Stimulated activated naive CD4-positive, alpha-beta T cell (primary cell): ENCODE measurements around the gene CNNM2.
A peak's percentile ranks its signal among the peaks of the same experiment; 100 is the strongest.
"Not testable (repeated sequence)": the region's sequence is repeated elsewhere in the genome, so short reads cannot be mapped to it uniquely, and the experiment has no call there.

Experiments
- DNase-seq, 6 experiments: peaks; one replicate each; lab custom pipeline; 2025; lab: John Stamatoyannopoulos, UW

The CNNM2 gene

GRCh38 chr10:102967123-102967522 is 49.0 kb downstream of the CNNM2 start:
- DNase-seq, result no peak

DNA sequence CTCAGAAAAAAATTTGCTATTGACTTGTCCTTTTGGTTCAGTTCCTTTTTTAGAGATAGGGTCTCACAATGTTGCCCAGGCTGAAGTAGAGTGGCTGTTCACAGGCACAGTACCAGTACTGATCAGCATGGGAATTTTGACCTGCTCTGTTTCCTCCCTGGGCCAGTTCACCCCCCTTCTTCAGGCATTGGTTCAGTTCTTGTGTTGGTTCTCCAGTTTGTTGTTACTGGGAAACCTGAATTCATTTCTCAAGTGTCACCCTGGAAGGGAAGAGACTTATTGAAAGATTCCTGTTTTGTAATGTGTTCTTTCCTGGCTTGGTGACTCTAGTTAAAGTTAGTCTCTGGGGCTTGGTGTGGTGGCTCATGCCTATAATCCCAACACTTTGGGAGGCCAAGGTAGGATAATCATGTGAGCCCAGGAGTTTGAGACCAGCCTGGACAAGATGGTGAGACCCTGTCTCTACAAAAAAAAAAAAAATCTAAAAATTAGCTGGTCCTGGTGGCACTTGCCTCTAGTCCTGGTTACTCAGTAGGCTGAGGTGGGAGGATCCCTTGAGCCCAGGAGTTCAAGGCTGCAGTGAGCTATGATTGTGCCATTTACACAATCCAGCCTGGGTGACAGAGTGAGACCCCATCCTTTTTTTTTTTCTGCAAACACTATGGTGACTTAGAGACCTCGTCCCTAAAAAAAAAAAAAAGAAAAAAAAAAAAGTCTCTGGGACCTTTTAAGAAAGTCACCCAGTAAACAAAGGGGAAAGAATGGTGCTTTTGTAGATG is 52.7 kb downstream of the CNNM2 start:
- no peak for DNase-seq

DNA sequence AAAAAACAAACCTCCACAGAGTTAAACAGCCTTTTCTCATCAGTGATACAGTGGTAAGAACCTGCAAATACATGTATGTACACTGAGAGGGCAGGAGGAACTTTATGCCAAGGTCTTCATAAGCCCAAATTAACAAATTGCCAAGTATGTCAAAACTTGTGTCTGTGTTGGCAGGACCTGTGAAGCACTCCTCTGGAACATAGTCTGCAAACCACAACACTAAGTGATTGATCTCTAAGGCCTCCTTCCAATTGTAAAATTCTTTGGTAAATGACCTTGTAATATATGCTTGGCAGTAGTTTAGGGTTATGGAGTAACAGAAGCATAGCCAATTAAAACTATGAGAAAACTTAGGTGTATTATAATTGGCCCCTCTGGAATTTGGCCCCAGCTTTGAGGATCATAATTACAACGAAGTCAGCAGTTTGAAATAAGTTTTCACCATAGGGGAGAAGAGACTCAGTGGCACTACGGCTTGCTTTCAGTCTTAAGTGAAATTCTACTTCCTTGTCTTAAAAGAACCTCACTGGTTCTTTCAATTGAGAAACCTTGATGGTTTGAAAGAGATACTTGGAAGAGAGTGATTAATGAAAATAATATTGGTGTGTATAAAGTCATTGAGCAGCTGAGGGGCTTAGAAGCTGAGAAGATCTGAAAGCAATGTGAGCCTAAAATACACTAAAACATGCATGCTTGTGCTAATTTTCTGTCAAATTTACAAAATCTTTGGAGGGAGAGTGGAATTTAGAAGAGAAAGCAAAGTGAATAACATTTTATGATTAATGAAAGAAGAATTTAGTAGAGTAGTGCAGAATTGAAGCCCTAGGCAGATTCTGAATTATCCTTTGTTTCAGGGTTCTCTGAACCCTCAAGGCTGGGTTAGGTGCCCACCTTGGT is 57.6 kb downstream of the CNNM2 start:
- no peak for DNase-seq

DNA sequence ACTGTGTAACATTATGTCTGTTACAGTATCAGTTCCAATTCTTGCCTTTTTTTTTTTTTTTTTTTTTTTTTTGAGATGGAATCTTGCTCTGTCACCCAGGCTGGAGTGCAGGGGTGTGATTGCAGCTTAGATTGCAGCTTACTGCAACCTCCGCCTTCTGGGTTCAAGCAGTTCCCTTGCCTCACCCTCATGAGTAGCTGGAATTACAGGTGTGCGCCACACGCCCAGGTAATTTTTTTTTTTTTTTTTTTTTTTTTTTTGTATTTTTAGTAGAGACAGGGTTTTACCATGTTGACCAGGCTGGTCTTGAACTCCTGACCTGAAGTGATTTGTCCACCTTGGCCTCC is 58.3 kb downstream of the CNNM2 start:
- not testable (repeated sequence) for DNase-seq

DNA sequence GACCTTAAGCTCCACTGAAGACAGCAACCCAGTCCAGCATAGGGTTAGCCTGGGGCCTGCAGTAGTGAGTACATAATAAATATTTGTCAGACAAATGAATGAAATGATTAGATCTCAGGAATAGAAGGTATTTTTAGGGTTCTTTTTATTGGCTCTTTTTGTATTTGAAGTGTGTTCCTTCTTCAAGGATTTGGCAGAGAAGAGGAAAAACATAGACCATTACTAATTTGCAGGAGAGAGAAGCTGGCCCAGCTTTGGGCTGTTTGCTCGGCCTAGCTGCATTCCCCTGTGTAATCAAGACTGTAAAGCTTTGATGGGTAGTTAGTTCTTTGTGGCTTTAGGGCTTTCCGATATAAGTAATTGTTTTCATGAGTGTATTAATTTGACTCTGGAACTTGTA is 64.2 kb downstream of the CNNM2 start:
- DNase-seq, result no peak

DNA sequence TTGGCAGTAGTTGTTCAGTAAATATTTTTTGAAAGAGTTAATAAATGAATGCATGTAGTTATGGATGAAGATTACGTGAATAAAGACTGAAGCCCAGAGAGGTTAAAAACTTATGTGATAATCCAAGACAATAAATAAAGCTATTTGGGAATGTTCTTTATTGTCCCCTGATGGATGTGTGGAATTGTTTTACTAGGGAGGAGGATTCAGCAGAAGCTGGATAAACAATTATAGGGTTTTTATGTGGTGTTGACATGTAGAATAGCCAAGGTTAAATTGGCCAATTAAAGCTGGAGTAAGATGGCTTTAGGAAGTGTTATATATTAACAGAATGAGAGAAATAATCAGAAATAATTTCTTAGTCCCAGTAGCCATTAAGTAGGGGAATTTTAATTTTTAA is 66.0 kb downstream of the CNNM2 start:
- DNase-seq, result no peak

GRCh38 chr10:102985811-102986210 is 67.7 kb downstream of the CNNM2 start:
- no peak for DNase-seq

DNA sequence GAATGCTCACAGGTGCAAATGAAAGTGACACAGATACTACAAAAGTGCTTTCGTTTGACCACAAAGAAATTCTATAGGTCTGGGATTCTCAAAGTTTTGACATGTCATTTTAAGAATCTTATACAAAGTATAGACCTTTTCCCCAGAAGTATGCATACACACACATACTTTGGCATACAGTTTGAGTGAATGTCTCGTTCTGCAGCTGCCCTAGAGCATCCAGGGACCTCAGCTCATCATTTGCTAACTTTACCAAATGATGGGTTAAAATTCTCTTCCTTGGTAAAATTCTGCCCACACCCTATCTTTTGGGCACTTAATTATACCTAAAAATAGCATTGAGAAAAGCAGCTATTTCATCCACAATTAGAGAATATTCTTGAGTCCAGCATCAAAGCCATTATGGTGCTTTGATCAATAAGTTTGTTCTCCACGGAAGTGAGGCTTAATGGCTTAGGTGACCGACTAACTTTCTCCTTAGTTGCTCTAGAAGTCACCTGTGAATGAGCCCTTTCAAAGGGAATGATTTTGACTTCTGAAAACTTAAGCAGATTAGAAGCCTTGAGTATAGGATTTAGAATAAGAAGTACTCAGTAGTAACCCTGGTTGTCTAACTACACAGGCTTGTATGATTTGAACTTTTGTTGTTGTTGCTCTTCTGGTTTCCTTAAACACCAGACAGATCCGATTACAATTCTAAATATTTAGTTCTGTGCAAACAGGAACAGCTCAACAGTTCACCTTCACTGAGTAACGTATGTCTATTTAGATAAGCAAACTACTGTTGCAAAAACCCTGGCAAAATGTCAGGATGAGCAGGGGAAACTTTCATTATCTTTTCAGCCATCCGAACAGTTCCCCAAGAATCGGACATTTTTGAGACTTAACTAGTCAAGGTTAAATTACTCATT is 70.6 kb downstream of the CNNM2 start:
- DNase-seq, result no peak

DNA sequence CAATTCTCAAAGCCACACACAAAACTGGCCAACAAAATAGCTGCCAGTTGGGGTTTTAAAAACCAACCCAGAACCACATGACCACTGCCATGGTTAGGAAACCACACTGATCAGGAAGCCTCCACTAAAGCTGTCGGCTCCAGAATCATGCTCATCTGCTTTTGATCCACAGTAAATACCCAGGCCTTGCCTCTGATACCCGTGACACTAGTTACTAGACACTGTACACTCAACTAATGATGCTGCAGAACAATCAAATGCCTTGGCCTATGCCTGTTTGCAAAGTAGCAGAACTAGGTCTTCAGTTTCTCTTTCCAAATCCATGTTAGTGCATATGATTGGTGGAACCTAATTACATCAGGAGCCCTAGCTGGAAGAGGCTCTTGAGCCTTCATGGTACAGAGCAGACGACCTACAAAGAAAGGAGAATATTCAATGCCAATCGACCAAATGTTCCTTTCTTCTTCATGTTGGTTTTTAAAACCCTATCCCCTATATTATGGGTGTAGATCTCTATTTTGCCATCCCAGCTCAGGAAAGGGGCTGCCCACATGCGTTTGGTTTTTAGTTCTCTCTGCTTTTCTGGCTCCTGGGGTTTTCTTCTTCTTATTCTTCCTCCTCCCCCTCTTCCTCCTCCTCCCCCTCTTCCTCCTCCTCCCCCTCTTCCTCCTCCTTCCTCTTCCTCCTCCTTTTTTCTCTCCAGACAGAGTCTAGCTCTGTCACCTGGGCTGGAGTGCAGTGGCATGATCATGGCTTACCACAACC is 76.6 kb downstream of the CNNM2 start:
- peak in 1 of 6 experiments; percentile 1 for DNase-seq

DNA sequence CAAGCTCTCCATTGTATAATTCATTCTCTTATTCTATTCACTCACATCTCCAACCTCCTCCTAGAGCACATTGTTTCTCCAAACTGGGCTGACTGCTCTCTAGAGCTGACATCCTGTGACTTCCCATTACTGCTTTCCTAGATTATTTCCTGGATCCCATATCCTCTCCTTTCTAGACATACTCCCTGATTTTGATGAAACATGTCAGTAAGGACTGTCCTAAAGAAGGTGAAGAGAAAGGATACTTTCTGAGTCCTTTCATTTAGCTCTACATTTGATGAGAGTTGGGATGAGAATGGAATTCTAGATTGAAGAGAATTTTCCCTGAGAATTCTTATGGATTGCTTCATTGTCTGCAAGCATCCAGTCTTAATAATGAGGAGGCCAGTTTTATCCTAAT is 78.8 kb downstream of the CNNM2 start:
- no peak for DNase-seq

DNA sequence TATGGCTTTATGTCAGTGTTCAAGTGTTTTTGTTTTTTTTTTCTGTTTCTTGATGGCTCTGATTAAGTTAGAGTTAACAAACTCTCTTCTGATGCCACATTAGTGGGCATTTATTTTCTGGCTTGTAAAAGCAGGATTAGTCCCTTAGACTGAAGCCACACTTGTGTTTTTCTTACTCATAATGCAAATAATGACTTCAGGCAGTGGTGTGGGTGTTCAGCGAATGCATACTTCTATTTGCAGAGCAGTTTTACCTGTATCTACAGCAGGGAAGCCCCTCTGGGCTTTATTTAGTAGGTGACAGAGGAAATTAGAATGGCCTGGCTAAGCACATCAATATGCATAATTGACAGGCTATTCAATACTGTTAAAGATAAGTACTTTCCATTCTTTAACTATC is 79.9 kb downstream of the CNNM2 start:
- no peak for DNase-seq

DNA sequence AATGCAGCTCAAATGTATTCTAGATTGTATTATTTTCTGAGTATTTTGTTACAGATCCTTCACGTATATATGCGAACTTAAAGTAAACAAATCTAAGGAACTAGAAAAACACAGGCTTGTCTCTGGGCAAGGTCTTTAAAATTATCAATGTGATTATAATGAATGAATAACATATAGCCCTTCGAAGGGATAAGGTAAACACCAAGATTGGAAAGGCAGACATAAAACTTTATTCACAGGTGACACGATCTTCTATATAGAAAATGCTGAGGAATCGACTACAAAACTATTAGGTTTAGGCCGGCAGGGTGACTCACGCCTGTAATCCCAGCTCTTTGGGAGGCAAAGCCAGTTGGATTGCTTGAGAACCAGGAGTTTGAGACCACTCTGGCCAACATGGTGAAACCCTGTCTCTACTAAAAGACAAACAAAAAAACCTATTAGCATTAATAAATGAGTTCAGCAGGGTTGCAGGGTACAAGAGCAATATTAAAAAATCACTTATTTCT is 80.4 kb downstream of the CNNM2 start:
- no peak for DNase-seq

- not testable (repeated sequence) for DNase-seq
Observed at GRCh38 chr10:103000050-103000449, 82.0 kb downstream of the CNNM2 start.

- no peak for DNase-seq
Observed at GRCh38 chr10:103007017-103007416, 88.9 kb downstream of the CNNM2 start.

DNA sequence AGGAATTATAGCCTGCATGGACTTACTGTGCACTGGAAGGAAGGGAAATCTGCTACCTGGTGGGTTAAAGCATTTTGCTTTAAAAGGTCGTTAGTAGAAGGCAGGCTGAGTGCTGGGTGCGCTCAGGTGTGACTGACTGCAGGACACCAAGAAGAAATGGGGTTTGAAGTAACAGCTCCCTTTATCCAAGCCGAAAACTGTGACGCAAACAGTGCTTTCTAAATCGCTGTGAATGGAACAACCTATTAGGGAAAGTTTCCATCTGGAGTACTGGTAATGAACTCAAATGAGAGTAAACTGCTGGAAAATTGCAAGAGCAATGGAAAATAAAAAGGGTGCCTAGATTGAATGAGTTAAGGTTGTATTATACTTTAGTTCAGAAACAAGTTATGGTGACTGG is 95.3 kb downstream of the CNNM2 start:
- DNase-seq, result no peak

GRCh38 chr10:103019425-103019824 is 101.3 kb downstream of the CNNM2 start:
- DNase-seq, result no peak

GRCh38 chr10:103021150-103021899 is 103.2 kb downstream of the CNNM2 start:
- DNase-seq, result no peak

GRCh38 chr10:103021900-103022293 is 103.8 kb downstream of the CNNM2 start:
- no peak for DNase-seq

GRCh38 chr10:103025696-103026095 is 107.6 kb downstream of the CNNM2 start:
- no peak for DNase-seq

GRCh38 chr10:103038570-103038969 is 120.5 kb downstream of the CNNM2 start:
- DNase-seq, result no peak

- DNase-seq, result no peak
Observed at GRCh38 chr10:103040418-103040817, 122.3 kb downstream of the CNNM2 start.
